CD4-positive, alpha-beta T cell treated with Interleukin-4 for 4 hours (primary cell): ENCODE results near the gene ARMH4.

Experiments used
- DNase-seq: peaks from one replicate; pipeline ENCODE4 v3.0.0-alpha.2; 2020

ARMH4 gene

DNA sequence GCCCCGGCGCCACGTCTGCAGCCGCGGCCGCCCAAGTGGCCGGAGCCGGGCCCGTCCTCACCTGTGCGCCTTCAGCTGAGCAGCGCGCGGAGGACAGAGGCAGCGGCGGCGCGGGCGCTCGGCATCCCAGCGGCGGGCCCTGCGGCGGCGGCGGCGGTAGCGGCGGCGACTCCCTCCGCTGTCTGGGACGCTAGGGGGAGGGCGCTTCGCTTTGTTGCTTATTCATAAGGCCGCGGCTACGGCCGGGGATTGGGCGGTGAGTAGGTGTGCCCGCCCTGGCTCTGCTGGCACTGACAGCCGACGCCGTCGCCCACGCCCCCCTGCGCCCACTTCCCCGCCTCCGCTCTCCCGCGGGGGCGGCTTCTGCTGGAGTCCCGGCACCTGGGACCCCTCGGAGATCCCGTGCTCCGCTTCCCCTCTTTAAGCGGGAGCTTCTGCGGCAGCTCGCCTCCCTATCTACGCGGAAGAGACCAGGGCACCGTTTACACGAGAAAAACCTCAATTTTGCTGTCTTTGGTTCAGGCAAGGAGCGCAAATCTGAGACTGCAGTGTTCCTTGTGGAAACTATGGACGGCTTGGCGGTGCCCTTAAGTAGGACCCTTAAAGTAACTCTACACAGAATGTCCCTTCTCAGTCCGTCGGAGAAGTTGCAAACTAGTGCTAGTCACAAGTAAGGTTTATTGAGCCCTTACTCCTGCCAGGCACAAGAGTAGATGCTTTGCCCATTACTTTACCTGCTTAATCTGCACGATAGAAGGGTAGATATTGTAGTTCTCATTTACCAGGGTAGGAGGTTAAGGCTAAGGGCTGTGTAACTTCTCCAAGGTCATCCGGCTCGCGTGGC lies at the start of gene ARMH4:
Gene ARMH4, minus strand, starts transcription at position 200 of the 844 bp plus-strand sequence. CDS start 12,855 bp downstream, outside the sequence.
- DNase-seq: peak; percentile 52

DNA sequence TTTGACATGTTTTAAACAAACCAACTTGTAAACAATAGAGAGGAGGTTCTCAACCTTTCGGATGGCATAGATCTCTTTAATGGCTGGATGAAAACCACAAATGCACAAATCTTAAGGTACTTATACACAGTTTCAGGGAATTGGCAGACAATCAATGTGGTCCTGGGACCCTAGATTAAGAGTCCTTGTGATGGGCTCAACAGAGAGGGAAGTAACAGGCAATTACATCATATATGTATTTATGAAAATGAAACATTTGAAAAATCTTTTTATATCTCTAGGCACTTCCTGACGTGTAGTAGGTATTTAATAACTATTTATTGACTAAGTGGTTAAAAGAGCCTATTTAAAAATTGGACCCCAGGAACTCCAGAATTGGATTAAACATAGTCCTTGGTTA lies 48.8 kb upstream of the ARMH4 start:
- no peak for DNase-seq

GRCh38 chr14:58200480-58200841 lies 48.4 kb upstream of the ARMH4 start:
- DNase-seq: no peak

DNA sequence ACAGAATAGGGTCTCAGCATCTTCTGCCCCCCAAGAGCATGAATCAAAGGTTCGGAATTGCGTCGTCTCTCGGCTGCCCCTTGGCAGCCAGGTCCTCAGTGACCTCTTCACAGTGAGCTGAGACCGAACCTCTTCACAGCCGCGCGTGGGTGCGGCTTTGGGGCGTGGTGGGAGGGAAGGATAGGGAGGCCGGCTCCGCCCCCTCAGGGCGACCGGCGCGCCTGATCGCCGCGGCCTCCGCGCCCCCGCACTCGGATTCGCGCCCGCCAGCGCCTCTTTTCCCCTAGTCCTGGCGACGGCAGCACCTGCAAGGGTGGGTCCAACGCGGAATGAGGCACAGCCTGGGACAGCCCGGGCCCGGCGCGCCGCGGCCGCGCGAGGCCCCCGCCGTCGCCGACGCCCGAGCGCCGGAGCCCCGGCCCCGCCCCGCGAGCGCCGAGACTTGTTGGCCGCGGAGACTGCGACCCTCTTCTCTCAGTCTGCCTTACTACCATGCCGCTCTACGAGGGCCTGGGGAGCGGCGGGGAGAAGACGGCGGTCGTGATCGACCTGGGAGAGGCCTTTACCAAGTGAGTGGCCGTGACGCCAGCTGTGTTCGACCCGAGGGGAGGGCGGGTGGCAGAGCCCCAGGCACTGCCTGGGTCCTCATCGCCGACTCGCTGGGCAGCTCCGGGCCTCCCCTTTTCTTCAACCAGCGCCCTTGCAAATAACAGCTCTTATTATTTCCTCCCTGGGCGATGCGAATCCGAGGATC lies 47.9 kb upstream of the ARMH4 start, which contains the start of gene ACTR10:
Gene ACTR10, plus strand, starts transcription at position 424 of the 754 bp plus-strand sequence. Its CDS starts 69 bp downstream, at position 493.
- DNase-seq: peak; percentile 87

GRCh38 chr14:58198086-58198485 lies 46.1 kb upstream of the ARMH4 start:
- DNase-seq: peak; percentile 47

- DNase-seq: no peak
Measured at GRCh38 chr14:58196198-58196597, 44.2 kb upstream of the ARMH4 start.

GRCh38 chr14:58193542-58193941 lies 41.5 kb upstream of the ARMH4 start:
- no peak for DNase-seq

DNA sequence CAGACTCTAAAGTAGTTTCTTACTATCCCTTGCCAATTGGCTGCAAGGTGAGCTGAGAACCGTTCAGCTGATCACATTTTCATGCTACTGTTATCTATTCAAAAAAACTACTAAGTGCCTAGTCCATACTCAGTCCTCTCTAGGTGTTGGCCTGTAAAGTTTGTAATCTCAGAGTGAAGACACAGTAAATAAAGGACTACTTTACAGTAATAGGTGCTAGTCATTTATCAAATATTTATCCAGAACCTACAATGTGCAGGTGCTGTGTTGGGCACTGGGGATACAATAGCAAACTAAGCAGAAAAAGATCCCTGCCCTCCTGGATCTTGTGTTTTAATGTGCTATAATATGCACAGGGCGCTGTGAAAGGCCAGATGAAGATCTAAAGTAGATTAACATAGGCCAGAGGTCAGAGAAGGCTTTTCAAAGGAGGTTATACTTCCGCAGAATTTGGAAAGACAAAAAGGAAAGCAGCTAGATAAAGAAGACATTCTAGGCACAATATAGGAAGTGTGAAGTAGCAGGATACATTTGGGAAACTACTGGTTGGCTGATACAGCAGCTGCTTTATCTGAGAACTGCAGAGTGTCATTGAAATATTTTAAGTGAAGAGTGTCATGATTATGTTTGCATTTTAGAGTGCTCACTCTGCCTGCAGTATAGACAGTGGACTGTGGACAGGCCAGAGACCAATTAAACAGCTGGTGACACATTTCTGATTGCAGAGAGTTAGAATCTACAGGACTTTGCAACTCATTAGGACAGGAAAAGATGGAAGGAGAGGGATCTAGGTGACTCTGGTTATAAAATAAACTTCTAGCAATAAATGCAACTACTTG lies 40.0 kb upstream of the ARMH4 start:
- no peak for DNase-seq

DNA sequence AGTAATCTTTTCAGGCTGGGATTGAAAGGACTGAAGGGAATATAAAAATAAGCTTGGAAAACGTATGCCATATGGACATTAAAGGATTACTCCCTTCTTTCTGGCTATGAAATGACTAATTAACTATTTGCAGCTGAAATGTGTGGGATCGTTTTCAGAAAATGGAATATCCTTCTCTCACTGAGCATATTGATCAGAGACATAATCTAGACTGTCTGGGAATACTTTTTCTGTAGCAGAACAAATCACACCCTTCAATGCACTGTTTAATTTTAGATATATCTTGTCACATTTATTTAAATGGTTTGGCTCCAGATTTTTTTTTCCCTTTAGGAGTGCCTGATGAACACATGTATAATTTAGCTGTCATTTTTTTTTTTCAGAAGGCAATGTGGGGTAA lies 37.2 kb upstream of the ARMH4 start:
- no peak for DNase-seq

DNA sequence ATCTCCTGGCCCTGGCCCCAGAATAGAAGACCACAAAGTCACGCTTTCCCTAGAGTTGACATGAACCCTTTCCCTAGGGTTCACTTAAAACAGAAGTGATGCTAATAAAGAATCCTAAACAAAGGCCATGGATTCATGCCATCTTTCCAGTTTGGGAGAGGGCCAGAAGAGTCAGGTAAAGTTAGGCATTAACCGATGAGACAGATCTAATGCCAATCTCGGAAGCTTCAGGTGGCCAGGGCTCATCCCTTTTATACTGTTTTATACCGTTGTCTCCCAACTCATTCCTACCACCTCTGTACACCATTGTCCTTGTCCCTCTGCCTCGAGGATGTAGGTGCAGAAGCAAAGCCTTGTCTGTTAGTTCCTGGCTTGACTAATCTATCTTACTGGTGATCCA lies 25.1 kb upstream of the ARMH4 start:
- no peak for DNase-seq

GRCh38 chr14:58171090-58171489 lies 19.1 kb upstream of the ARMH4 start:
- DNase-seq: peak; percentile 30

DNA sequence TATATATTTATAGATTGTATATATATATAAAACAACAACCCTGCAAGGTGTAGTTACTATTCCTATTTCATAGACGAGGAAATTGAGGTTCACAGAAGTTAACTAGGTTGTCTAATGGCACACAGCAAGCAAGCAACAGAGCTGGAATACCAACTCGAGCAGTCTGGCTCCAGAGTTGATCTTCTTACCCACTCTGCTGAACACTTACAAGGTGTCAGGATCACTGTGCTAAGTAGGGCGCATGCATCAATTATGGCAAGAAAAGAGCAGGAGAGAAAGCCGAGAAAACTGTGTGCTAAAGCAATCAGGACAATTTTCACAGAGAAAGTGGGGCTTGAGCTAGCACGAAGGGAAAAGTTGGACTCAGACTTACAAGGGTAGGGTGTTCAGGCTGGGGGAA lies 15.9 kb upstream of the ARMH4 start:
- no peak for DNase-seq

- no peak for DNase-seq
Measured at GRCh38 chr14:58167057-58167456, 15.0 kb upstream of the ARMH4 start.

- peak; percentile 71 for DNase-seq
Measured at GRCh38 chr14:58166005-58166983, 14.3 kb upstream of the ARMH4 start.

- DNase-seq: no peak
Measured at GRCh38 chr14:58160561-58160960, 8.5 kb upstream of the ARMH4 start.

DNA sequence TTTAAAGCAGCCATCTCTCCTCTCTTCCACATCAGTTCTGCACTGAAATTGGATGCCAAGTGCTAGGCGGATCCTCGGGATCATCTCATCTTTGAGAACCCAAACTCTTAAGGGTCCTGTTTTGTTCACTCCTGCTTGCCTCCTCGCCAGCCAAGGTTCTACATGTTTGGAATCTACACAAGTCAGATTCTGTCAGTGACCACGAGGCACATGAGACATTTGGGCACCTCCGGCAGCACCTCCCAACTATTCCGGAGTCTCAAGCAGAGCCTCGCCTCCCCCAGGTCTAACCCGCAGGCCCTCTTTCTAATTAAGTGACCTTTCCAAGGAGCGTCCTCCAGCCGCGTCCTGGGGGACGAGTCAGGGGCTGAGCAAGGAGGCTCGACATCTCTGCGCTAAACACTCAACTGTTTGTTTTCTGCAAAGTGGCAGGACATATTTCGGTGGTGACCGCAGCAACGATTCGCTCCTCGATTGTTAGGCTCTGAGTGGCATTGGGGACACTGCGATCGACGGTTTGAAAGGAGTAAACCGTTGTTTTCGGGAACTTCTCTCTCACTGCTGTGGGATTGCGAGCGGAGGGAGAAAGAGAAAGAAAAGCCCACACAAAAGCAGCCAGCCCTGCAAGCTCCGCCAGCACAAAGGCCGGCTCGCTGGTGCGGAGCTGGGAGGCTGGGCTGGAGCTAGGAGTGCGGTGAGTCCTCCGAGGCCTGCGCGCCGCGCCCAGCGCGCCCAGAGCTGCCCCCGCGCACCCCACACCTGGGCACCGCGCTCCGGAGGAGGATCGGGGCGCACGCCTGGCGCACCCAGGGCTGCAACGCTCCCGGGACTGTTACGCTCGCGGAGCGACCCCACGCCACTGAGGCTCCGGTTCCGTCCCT lies 640 bp downstream of the ARMH4 start:
- DNase-seq: no peak

DNA sequence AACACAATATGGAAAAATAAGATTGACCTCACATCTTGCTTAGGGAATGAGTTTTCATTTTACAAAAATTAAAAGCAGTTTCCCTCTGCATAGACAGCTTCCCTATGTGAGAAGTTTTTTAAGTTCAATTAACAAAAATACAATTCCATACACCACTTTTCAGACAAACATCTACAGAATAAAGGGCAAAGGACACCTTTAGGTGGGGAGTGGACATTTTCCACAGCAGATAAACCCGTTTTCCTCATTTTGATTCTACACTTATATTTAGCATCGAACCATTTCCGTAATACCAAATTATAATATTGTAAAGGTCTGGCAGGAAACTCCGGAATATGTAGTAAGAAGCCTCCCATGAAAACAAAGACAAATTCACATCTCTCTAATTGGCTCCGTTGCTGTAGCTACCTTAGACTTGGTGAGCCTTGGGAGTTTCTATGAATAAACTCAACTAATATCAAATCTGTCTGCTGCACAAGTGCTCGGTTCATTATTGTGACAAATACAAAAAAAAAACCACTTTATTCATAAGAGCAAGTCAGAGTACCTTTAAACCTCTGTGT lies 1.7 kb downstream of the ARMH4 start:
- DNase-seq: no peak

DNA sequence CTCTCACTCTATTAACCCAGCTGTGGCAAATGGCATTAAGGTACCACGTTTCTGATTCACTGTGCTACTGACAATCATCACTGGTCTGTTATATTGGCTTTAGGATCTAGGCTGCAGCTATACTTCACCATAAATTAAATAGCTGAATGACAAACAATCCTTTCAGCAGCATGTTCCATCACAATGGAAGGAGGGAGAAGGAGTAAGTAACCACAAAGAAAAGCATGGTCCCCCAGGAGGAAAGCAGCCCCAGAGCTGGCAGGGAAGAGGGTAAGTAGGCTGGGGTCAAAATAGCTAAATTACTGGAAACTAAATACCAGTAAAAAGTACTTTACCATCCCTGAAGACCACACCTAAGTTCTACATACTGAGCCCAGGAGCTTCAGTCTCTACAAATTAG lies 2.8 kb downstream of the ARMH4 start:
- DNase-seq: no peak

- no peak for DNase-seq
Measured at GRCh38 chr14:58146399-58146798, 5.6 kb downstream of the ARMH4 start.

DNA sequence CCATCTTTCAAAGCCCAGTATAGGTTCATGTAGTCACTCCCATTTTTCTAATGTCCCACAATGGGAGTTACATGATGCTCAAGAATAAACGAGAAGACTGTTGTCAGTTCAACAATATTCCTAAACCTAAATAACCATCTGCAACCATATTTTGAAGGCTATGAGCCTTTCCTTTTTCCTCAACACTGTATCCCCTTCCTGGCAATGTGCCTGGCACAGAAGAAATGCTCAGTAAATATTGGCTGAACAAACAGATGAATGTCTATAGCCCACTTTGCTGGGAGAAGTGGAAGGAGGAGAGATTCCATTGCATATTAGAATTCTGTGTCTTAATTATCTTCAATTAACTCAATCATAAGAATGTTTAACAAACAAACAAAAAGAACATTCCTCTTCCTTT lies 6.1 kb downstream of the ARMH4 start:
- no peak for DNase-seq

DNA sequence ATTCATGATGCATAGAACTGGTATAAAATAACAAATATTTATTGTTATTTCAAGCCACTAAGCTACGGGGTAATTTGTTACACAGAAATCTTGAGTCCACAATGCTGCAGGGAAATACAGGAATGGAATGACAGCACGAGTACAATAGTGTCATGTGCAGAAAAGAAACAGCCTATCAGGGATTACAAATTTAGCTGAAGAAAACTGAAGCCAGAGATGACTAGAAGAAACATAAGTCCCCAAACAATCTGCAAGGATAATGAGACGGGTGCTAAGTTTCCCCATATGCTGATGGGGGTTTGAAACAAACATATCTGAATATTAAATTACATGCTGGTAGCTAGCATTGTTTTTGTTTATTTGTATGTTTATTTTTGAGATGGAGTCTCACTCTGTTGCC lies 8.9 kb downstream of the ARMH4 start:
- DNase-seq: no peak
